Stimulated activated CD4-positive, alpha-beta T cell treated with anti-CD3 and anti-CD28 coated beads, Interleukin-4, amount 100 ng/mL, for 4 hours (primary cell): Measurements from ENCODE around the gene CTNNA2.

ENCODE experiments used
- DNase-seq, 2 experiments: peaks; one replicate each; pipeline ENCODE4 v3.0.0-alpha.2; 2020

Gene CTNNA2

DNA sequence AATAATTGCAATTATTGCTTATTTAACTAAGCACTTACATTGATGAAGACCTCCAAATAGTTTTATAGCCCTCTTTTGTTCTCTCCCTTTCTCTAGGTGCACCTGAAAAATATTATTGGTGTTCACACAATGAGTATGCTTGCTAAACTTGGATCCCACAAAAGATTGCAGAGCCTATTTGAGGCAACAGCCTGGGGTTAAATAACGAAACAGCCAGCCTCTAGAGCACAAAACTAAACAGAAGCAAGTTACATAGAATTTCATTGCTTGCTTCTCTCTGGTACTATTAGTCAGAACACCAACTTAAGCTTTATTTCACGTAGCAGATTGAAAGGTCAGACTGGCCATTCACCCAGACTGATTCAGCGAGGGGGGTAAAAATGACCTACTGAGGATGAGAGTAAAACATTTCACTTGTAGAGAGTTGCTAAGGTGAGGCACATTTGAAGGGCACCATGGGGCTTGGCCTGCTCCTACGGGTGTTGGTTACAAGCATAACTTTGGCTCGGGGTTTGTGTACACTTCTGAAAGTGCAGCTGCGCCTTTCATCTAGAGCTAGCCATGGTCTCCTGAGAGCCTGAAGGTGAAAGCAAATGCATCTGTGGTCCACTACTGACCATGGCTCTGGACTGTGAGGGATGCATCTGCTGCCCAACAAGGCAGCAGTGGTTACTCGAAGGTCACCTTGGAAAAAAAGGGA is 1016.8 kb downstream of the CTNNA2 start:
- no peak for DNase-seq

DNA sequence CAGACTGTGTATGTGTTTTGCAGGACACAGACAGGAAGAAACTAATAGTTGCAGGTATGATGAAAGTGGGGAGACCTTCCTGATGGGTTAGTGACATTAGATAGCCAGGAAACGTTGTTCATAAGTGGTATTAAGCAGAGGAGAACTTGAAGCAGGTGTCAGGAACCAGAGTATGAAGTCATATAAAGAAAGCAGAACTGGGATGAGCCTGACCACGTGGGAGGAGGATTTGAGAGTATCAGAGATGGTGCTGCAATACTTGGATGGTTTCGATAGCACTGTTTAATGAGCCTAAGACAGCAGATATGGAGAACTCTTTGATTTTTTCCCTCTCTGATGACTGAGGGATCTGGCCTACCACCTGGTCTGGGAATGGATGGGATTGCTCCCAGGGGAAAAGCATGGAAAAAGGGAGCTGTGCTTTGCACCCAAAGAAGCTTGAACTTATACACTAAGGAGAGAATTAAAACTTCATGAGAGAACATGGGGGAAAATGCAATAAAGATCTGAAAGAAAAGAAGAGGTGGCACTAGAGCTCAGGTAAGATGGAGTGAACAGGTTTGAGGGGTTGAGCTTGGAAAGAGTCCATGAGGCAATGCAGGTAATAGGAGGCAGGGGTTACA is 1017.7 kb downstream of the CTNNA2 start:
- DNase-seq = no peak

DNA sequence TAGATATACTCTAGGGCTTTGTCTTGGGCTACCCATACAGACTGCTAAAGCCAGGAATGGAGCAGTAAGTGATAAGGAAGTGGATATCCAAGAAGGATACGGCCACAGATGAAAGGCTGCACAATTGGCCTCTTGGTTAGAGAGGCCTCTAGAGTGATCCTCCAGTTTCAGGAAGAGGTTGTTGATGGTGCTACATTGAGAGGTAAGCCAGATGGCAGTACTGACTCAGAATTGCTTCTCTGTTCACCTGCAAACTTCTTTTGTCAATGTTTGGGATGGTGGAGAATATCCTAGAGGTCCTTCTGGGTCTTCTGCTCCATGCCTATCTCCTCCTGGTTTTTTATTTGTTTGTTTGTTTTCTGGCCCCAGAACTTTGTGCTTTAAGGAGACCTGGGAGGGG is 1018.5 kb downstream of the CTNNA2 start:
- DNase-seq = no peak

DNA sequence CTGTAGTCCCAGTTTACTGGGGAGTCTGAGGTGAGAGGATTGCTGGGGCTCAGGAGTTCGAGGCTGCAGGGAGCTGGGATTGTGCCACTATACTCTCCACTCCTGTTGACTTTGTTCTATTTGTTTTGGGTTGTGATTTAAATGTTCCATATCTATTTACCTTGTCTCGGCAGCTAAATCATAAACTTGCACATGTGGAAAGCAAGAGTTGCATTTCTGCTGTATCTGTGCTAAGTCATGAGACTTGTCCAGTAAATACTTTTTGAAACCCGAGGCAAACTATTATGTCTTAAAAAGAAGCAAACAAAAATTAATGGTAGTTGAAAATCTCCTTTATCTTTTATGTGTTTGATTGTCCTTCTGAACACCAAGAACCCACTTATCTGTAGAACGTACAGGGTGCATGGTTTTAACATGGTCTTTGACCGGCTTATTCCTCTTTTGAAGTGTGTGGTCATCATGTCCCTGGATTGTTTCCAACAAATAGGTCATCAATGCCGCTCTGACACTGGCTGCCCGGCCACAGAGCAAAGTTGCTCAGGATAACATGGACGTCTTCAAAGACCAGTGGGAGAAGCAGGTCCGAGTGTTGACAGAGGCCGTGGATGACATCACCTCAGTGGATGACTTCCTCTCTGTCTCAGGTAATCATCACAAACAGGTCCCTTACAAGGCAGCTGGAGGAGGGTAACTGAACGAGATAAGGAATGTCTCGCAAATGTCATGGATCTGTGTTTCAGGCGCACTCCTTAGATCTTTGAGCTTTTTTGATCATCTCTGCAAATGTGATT is 1032.8 kb downstream of the CTNNA2 start:
- DNase-seq = no peak

DNA sequence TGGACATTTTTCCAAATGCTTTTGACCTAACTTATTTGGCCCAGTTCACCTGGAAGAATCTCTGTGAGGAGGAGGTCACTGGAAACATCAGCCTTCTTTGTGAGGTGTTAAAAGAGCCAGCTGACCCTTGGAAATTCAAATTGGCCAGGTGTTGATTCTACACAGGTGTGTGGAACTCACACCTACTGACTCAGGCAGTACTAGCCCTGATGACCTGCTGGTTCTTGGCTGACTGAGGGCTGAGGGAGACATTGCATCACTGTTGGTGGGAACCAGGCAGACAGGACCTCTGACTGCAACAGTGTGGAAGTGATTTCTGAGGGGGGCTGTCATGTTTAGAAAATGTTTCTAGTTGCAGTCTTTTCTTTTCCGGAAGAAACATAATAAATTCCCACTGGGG is 1033.9 kb downstream of the CTNNA2 start:
- DNase-seq = no peak

DNA sequence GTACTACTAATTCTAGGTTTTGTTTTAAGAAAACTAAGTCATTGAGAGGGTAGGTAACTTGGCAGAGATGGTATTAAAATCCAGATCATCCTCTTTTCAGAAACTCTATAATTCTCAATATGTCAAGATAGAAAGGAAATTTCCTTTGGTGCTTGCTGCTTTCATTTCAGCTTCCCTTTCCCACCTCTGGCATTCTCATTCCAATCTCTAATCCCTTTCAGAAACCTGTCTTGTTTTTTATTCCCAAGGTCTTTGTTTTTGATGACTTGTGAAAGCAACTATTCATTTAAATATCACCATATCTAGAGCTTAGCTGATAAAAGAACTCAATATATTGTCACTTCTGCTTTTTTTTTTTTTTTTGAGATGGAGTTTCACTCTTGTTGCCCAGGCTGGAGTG is 1034.5 kb downstream of the CTNNA2 start:
- no peak for DNase-seq

DNA sequence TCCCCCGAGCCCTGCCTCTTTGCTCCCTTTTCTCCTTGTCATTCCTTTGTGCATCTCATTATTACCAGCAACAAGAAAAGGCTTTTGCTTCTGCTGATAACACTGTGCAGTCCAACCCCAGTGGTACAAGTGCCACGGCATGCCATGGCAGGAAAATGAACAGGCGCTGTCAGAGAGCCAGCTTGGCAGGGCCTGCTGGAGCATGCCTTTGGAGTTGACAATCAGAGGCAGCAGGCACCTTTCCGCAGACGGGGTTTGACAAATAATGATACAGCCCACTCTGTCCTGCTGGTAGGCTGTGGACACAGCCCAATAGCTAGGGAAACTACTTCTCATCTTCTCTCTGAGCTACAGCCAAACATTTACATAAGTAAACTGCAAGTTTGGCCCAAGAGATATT is 1035.6 kb downstream of the CTNNA2 start:
- DNase-seq = no peak

DNA sequence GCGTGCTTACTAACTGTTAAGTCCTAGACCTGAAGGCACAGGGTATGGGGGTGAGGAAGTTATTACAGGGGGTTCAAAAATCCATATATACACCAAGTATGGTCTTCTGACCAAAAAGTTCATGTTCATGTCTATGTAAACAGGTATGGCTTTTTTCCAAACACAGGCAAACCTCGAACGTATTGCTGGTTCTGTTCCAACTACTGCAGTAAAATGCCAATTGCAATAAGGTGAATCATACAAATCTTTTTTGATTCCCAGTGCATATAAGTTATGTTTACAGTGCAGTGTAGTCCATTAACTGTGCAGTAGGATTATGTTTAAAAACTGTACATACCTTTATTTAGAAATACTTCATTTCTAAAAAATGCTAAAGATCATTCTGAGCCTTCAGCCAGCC is 1037.0 kb downstream of the CTNNA2 start:
- no peak for DNase-seq

DNA sequence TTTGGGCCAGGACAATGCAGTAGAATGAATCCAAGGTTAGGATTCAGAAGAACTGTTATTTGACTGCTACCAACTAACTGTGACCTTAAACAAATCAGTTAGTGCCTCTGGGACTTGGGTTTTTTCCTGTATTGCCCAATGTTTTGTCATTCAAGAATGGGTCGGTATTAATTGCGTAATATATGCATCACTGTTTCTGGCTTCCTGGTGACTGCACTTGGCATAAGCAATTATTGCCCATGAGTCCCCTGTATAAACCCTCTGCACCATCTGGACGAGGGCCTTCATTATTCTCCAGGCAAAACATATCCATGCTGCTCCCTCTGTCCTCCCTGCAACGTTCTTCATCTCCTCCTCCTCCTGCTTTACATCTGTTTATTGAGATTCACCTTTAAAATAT is 1047.5 kb downstream of the CTNNA2 start:
- DNase-seq = no peak

DNA sequence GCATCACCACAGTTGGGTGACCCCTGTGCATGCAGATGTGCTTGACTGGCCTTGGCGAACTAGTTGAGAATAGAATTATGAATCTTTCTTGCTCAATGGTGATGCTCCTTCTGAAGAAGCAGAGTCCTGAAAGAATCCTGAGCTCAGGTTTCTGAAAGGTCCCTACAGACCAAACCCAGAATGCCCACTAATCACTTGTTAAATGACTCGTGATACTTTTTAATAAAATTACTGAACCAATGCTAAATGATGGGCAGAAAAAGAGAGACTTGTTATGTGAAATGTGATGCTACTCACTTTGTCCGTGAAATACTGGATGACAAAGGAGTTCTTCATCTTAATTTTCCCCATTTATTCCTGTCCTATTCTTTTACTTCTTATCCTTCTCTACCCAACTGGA is 1055.2 kb downstream of the CTNNA2 start:
- DNase-seq = no peak

DNA sequence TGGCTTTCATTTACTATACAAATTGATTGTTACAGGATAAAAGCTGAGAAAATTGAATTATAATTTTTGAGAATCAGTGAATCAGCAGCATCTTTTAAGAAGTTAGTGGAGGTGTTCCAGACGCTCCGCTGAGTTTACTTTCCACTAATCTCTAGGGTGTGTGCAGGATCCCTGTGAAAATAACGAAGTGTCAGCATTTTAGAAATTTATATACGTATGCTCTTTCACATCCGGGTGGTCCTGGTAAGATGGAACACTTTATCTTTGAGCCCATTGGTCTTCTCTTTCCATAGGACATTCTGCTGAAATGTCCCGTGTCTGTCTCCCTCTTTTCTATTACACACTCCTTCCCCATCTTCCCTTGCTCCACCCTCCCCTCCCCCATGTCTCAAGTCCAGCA is 1060.3 kb downstream of the CTNNA2 start:
- no peak for DNase-seq

DNA sequence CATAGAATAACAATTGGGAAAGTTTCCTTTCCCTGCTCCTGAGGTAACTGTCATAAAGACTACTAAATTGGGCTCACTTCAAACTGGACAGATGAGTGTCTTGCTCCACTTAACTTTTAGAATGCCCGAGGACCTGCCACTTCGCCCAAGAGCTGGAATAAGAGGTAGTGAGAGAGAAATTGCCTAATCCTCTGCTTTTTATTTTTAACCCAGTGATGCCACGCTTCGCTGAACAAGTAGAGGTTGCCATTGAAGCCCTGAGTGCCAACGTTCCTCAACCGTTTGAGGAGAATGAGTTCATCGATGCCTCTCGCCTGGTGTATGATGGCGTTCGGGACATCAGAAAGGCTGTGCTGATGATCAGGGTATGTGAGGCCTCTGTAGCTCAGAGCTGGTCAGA is 1061.1 kb downstream of the CTNNA2 start:
- DNase-seq = no peak

DNA sequence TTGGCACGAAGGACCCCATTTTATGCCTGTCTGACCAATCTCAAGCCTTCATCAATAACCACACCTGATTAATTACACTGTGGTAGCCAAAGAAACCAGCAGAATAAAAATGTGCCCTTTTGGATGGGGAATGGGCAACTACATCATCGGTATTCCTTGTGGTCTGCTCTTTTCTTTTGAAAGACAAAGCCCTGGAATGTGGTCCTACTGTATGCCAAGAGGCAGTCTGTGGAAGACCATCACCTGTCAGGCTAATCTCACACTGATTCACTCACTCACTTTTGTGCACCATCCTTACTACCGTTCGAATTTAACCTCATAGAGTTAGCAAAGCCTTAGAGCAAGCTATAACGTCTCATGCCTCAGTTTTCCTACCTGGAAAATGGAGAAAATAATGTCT is 1066.9 kb downstream of the CTNNA2 start:
- DNase-seq = no peak

DNA sequence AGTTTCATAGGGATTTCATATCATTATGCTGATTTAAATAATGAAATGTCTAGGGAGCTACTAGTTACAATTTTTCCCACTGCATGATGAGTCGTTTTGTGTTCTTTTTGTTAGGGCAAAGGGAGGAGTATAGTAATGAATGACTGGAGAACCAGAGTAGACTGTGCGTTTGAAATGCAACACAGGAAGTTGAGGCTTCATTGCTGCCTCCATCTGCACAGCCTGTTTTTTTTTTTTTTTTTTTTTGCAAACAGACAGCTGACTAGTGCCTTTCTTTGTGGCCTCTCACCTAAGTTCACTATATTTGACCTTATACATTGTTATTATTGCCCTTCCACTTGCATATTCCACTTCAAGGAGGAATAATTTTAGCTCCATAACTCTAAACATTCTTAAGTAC is 1078.4 kb downstream of the CTNNA2 start:
- DNase-seq = no peak

DNA sequence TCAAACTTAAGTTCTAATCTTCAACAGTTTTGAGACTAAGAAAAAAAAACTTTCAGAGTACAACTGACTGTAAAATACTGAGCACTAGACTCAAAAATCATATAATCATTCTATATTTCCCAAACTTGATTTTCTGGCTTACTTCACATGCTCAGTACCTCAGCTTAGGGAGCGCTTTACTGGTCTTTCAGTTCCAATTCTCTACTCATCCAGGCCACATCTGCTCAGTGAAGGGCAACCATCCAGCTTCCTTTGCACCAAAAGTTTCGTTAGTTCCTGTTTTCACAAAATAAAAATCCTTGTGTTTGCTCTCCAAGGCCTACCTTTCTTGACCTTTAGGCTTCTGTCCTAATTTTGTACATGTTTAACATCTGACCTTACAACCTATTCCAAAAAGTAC is 1079.3 kb downstream of the CTNNA2 start:
- DNase-seq = no peak

DNA sequence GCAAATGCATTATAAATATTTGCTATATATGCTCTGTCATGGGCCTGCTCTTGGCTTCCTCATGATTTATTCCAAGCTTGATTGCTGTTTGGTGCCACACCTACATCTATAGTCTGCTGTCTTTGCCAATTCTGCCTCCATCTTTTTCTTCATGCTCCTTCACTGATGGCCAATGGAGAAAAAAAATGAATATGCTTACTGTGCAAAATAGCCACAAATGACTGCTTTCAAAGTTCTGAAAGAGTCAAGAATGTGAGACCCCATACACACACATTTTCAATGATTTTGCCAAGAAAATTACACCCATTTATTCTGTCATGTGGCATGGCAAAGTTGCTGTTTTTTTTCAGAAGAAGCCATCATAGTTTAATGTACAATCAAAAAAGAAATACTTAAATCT is 1097.3 kb downstream of the CTNNA2 start:
- DNase-seq = no peak

DNA sequence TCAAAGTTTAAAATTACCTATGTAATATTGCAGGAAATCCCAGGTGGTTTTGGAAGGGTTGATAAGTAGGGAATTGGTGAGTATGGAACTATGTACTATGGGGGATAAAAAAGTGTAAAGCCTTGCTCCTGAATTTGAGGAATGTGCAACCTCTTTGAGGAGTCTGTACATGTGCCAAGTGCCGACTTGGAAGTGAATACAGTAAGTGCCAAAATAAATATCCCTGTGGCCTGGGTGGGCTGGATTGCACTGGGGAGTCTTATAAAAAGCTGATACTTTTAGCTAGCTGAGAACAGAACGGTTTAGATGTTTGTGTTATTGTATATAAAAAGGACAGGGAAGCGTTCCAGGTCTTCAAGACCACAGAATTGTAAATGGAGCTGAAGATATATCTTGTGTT is 1108.8 kb downstream of the CTNNA2 start:
- no peak for DNase-seq

DNA sequence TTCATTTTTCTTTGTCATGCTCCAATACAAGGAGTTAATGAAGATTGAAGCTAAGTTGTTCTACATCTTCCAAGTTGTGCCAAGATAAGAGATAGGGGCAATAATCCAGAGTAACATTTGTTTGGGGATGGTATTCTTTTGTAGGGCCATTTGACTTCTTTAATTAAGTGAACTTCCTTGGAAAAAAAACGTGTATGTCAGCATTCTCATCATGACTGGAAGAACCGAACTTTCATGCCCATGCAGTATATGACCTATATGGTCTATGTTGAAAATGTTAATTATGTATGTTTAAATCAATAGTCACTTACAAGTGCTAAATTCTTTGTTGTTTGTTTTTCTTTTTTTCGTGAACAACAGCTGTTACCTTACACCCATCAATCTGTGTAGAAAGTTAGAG is 1111.2 kb downstream of the CTNNA2 start:
- DNase-seq = no peak

DNA sequence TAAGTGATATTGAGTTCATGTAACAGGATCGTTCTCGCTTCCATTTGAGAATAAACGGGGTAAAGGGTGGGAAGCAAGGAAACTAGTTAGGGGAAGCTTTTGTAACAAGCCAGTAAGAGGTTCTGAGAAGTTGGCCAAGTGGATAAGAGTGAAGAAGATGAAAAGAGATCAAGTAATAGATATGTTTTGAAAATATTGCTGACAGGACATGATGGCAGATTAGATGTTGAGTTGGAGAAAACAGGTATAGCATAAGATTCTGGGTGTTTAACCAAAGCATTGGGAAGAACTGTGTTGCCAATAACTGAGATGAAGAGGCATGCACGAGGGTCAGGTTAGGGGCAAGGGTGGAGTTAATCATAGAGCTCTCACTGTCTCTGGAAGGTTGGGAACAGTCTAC is 1121.7 kb downstream of the CTNNA2 start:
- no peak for DNase-seq

DNA sequence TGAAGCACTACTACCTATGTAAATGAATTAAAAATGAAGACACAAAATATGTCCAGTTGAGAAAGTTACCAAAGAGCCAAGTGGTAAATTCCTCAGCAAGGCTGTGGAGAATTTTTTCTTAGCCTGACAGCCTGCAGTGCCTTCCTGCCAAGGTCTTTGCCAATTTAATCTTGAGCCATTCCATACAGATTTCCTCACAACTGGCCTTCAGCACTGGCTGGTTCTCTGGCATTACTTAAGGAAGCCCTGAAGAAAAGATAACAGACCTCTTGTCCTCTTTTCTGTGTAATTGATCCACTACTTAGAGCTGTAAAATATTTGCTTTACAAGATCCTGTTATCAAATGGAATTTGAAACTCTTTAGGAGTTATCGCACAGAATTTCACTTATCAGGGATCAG is 1125.9 kb downstream of the CTNNA2 start:
- DNase-seq = no peak

DNA sequence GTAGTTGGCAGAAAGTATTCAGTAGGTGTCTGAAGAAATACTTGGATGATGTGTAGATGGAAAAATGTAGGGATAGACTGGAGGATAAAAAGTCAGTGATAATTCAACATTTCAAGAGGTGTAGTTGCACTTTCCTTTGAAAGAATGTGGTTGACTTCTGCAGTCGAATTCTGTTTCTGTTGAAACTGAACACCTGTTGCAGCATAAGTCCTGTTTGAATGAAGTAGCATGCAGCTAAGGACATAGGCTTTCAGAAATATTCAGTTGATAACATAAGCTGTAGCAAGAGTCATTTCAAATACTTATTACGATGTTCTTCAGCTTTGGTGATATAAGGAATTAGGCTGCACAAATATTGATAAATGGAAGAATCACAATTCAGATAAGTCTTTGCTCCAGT is 1129.6 kb downstream of the CTNNA2 start:
- DNase-seq = no peak

DNA sequence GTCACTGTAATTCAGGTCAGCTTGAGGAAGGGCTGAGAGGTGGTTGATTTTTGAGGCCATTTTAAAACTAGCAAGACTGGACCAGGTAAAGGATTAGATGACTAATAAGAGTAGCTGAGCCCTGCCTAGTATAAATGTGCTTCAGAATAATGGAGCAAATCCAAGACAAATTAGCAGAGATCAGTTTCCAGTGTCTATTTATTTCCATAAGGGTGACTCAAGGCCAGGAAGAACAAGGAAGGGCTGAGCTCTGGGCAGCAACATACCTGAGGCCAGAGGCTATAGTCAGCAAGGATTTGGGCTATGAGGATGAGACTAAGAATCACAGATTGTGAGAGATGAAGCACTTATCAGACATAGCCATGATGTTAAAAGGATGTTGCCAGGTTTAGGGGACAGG is 1130.7 kb downstream of the CTNNA2 start:
- no peak for DNase-seq

DNA sequence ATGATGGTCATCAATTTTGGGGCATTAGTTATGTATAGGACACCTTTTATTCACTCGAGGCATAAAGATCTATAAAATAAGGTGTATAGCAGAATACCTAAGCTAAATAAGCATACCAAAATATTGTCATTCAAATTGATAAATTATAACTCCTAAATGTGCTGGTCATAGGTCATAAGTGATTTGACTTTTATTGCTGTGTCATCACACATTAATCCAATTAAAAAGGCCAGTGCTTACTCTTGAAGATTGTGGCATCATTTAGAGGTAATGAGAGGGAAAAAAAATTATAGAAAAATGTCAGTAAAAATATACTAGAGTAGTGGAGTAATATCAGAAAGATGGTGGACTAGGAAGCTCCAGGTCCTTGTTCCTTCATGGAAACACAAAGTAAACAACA is 1138.6 kb downstream of the CTNNA2 start:
- DNase-seq = no peak

DNA sequence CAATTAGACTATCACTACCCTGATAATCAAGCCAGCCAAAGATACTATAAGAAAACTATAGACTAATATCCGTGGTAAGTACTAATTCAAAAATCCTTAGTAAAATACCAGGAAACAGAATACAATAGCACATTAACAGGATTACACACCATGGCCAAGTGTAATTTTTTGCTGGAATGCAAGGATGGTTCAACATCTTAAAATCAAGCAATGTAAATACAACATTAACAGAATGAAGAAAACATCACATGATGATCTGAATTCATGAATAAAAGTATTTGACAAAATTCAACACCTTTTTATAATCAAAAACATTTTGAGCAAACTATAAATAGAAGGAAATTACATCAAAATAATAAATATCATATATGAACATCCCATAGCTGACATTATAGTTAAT is 1142.4 kb downstream of the CTNNA2 start:
- no peak for DNase-seq
